CD4-positive, alpha-beta T cell treated with Interleukin-15 for 4 hours (primary cell): Measurements from ENCODE around the gene SENP8.

Source experiments
- DNase-seq: peaks from one replicate; pipeline ENCODE4 v3.0.0-alpha.2; 2020; ENCODE audit warnings: low spot score

Gene SENP8

DNA sequence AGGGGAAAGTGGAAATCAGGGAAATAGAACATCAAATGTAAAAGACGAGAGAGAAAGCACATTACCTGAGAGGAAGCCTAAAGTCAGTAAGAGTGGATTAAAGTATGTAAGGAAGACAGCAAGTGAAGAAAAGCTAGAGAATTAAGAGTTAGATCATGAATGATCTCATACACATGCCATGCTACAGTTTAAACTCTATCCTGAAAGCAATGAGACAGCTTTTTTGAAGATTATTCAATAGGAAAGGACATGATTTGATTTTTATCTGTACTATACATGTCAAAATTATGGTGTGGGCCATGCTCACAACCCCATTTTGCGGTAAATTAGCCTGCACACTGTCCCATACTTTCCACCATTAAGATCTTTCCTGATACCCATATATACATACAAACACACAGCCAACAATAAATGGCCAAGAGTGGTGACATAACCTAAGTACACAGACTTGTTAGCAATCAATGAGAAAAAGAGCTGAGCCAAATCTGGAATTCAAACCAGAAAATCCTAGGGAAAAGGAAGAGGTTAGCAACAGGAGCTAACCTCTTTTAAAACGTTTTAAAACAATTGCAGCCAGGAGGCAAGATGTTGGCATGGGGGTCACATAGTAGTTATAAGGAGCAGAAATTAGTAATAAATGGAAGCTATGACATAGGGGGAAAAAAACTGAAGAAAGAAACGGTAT, 4.7 kb upstream of the SENP8 start:
- DNase-seq, result no peak

DNA sequence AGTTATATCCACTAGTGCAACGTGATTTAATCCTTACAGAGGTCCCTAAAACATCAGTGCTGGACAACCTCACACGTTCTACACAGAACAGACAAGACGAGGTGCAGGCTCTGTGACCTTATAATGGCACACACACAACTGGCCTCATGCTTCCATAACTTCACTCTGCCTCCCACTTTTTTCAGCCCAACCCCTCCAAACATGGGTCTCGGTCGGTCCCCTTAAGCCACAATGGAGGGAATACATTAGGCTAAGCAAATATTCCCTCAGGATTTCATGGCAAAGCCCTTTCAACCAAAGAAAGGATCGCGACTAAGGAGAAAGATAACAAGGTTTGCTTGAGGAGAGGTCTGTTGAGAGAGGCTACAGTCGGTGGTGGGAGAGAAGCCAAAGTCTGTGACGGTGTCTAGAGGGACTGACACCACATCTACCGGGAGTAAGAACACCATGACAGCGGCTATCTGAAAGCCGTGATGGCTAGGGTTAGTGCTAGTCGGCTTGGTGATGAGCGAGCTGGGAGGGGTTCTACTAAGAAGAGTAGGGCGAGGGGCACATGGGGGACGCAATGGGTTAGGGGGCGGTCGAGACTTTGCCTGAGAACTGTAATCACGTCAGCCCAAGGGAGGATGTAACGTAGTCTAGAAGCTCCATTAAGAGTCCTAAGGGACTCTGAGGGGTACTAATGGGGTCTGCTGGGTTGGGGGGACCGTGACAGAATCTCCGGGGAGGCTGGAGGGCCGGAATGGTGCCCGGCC, 1.3 kb upstream of the SENP8 start:
- no peak for DNase-seq

DNA sequence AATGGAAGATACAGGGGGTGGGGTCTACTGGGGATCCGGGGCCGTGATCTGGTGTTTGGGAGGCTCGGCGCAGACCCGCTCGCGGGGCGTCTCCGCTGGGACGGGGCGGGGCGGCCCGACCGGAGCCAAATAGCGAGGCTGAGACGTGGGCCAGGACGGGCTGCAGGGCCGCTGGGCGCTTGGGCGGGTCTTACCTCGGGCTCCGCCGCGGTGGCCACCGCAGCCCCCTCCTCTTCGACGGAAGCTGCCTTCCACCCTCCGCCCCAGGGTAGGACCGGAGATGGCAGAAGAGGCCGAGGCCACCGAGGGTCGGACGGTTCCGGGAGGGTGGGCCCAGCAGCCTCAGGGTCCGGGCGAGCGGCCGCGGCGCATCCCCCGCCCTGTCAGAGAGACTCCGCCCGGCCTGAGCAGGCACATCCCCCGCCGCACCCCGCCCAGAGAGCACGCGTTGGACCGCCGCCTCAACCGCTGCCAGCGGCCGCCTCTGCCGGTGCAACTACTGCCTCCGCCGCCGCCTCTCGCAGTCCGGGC, 652 bp upstream of the SENP8 start:
- DNase-seq, result peak; percentile 62

DNA sequence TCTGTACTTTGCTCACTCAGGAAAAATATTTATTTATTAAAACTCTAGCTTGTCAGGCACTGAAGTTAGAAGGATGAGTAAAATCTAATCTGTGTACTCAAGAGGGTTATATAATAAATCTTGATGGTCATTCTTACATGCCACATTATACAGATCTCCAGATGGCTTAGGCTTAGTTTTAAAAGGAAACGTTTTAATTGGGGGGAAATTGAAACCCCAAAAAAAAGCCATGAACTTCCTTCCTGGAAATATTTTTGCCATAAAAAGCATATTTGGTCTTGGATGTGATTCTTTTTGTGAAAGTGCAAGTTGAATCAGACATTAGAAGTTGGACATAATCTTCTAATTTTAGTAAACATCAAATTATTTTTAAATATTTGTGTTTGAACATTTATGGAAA, 6.0 kb downstream of the SENP8 start:
- no peak for DNase-seq

DNA sequence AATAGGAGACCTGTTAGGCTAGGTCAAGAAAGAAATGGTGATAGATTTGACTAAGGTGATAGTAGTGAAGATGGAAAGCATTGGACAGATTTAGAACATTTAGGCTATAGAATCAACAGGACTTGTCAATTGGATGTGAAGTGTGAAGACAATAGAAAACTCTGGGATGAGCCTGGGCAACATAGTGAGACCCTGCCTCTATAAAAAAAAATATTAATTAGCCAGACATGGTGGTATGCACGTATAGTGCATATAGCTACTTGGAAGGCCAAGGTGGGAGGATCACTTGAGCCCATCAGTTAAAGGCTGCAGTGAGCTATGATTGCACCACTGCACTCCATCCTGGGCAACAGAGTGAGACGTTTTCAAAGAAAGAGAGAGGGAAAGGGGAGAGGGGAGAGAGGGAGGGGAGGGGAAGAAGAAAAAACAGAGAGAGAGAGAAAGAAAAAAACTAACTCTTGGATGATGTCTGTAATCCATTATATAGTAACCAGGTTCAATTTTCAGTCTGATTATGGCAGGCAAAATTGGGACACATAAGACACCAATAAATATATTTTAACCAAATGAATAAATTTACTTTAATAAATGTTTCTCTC, 9.6 kb downstream of the SENP8 start:
- no peak for DNase-seq

DNA sequence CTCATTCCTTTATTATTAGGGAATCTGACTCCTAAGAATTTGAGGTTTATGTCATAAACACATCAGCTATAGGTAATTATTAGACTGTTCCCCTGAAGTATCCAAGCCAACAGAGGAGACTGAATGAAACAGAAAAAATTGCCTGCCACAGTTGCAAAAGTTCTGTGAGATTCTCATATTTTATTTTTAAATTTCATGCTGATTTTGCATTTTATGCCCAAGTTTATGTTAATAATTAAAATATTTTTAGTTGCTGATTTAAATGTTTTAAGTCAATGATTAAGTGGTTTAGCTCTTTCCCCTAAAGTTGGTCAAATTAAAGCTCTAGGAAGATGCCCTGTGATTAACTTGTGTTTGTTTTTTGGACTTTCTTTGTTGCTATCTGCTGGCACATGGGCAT, 10.2 kb downstream of the SENP8 start:
- no peak for DNase-seq

DNA sequence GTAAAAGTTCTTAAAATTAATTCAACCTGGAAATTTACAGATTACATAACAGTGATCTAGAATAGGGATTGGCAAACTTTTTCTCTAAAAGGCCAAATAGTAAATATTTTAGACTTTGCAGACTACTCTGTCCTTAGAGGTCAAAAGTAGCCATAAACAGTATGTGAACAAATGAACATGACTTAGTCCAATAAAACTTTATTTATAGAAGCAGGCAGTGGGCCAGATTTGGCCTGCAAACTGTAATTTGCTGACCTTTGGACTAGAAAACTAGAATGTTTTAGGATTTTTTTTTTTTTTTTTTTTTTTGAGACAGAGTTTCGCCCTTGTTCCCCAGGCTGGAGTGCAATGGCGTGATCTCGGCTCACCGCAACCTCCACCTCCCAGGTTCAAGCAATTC, 12.1 kb downstream of the SENP8 start:
- no peak for DNase-seq

DNA sequence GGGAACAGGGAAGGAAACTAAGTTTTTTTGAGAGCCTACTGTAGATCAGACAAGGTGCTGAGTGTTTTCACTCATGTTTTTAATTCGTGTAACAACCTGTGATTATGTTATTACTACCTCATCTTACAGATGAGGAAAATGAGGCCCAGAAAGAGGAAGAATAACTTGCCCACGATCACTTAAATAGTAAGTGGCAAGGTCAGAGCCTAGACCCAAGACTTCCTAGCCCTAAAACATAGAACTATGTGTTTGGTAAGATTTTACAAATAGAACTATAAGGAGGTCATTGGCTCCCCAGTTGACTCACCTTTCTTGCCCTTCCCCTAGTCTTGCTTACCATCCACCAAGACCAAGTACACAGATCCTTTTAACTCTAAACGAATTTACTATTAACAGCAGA, 13.7 kb downstream of the SENP8 start:
- DNase-seq, result no peak

DNA sequence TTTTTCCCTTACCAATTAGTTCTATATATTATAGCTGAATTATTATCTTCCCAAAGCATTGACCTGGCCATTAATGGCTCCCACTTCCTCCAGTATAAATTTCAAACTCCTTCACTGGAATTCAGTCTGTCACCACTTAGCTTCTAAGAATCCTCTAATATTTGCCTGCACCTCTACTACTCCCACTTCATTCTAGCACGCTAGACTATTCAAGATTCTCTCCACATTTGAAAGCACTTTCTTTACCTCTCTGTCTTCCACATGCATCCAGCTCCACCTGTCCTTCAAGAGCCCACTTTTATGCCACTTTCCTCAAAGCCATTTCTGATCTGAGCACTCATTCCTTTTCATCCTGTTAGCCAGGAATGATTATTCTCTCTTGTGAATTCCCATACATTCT, 15.0 kb downstream of the SENP8 start:
- DNase-seq, result no peak

DNA sequence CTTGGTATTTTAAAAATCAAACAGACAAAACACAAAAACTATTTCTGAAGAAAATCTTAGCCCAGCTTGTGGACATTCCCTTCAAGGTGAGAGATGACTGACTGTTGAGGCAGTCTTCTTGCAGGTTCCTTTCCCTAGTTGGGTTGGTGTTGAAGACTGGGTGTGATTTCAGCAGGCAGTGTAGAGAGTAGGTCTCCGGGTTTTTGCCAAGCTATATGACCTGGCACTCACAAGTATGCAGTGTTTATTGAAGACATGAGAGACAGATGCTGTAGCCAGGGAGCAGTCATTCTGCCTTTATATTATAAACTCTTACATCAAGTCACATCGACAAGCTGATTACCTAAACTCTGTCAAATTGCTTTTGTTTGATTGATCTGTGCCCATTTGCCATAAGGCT, 17.5 kb downstream of the SENP8 start:
- no peak for DNase-seq

DNA sequence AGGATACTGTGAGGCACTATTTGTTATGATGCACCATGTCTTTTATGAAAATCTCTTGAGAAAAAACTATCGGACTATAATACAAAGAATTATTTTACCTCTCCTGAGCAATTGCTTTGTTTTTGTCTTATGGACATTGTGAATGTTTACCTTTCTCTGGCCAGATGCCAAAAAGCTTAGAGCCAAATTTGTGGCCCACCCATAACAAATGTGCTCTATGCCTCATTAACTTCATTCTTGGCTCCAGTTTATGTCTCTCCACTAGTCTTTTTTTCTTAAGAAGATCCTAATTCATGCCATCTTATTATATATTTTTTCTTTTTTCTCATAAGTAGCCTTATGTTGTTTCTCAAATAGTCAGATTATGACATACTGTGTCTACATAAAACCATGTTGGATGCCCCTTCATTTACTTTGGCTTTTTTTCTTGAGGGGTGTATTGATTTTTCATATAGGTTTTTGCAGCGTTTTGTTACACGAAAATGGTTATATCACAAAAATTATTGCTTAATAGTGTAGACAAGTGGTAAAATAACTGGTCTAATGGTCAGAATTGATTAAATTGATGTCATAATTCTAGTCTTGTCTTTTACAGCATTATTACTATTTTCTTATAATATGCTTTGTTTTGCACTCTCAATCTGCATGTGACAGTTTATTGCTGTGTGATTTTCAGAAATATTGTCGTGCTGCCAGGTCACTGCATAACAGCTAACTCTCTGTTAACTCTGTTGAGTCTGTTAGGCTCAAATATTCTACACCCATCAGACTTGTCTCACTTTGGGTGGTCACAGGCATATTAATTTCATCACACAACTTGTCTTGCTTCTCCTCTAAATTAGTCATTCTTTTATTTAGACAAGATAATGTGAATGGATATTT, 18.2 kb downstream of the SENP8 start:
- no peak for DNase-seq

DNA sequence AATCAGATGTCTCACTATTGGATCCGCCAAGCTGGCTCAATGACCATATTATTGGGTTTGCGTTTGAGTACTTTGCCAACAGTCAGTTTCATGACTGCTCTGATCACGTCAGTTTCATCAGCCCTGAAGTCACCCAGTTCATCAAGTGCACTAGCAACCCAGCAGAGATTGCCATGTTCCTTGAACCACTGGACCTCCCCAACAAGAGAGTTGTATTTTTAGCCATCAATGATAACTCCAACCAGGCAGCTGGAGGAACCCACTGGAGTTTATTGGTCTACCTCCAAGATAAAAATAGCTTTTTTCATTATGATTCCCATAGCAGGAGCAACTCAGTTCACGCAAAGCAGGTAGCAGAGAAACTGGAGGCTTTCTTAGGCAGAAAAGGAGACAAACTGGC, 21.5 kb downstream of the SENP8 start:
- no peak for DNase-seq

DNA sequence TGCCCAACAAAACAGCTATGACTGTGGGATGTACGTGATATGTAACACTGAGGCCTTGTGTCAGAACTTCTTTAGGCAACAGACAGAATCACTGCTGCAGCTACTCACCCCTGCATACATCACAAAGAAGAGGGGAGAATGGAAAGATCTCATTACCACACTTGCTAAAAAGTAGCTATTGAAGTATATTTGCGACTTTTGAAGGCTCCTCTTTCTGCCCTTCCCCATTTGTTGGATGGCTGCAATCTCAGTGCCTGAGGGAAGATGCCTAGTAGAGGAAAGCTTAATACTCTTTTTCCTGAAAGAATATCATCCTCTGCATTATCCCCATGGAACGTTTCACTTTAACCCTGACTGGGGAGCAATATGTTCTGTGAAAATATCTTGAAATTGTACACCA, 21.9 kb downstream of the SENP8 start:
- no peak for DNase-seq

DNA sequence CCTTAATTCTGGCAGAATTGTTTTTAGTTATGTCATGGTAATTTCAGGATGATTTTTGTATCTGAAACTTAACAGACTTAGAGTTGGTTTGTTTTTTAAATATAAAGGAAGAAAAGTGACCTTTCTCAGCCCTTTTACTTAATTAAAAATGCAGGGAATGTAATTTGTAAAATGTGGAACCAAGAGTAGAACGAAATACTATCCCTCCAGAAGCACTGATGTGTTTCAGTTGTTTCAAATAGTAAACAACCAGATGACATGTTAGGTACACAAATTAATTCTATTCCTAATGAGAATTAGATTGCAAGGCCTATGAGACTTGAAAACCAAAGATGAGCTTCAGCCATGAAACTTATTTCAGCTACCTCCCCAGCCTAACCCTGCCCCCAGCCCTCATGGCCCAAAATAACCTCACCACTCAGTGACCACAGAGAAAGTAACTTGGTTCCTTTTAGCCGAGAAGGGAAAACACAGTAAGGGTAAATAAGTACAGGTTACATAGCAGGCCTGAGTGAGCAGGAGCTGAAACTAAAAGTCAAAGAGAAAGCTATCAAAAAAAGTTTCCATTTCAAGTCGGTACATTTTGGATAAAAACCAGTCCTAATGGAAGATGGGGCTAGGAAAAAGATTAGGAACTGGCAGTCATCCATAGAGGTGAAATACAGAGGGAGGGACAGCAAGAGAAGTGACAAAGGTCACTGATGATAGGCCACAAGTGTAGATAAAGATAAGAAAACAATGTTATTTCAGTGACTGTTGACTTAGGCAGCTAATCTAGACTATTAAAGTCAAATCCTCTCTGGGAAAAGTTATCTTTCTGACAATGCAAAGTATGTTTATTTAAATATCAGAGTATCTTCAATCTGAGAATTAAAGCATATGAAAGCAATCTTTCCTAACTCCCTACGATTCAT, 23.2 kb downstream of the SENP8 start:
- DNase-seq, result no peak

DNA sequence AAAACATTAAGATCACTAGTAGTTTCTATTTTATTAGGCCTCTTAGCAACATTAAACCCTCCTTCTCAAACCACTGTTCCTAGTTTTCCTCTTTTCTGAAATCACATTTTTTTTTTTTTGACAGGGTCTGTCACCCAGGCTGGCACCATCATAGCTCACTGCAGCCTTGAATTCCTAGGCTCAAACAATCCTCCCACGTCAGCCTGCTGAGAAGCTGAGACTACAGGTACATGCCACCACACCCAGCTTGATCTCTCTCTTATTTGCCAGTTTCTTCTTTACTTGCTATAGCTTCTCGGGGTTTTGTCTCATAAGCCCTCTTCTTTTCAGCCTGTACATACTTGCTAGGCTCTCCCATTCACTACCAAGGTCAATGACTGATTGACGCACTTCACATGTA, 28.0 kb downstream of the SENP8 start:
- DNase-seq, result no peak

DNA sequence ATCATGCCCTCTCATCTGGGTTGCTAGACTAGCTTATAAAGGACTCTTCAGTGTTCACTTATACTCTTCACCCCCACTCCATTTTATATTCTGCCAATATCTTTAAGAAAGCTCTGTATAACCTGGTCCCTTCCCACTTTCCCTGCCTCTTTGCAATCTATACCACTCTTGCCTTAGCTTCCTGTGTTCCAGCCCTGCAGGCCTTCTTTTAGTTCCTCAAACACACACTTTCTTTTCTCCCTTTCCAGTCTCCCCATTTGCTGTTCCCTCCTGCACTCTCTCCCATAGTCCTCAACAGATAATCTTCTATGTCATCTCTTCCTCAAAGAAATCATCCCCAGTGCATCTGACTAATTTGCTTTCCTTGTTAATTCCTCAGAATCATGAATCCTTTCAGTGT, 28.7 kb downstream of the SENP8 start:
- no peak for DNase-seq

DNA sequence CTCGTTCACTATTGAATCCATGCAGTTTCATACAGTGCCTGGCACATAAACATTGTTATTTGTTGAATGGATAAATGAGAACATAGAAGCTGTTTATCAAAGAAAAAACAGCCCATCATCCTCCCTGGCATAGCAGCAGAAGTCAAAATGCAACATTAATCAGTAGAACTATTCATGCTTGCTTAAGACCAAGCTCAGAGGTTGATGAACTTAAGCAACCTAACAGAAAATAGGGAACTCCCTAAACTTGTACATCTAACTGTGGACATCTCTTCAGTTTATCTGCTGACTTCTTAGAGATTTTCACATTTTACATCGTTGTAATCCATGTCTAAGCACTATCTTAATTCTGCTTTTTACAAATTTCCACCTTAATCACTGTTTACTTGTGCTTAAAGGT, 29.2 kb downstream of the SENP8 start:
- DNase-seq, result no peak

DNA sequence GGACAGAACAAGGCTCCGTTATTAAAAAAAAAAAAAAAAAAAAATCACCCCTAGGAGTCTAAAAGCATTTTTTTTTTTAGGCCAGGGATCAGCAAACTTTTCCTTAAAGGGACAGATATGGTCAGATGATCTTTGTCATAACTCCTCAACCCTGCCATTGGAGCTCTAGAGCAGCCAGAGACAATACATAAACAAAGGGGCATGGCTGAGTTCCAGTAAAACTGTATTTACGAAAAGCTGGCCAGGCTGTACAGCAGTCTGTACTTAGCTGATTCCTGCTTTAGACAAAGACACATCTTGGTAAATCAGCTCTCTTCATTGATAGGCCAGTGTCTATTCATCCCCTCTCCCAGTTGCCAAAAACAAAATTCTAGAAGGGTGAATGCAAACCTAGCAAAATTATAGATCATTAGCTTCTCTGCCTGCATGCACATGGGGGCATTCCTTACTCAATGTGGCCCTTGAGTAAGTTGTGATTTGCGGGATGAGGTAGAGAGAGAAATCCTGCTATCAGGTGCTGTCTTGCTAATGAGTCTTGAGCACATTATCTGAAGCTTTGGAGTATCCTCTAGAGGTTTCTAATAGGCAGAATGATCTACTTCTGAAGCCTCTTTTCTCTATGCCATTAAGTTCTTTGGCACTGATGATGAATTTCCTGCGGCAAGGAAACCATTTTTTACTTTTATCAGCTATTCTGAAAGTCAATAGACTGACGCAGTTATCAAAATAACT, 35.2 kb downstream of the SENP8 start:
- DNase-seq, result no peak

DNA sequence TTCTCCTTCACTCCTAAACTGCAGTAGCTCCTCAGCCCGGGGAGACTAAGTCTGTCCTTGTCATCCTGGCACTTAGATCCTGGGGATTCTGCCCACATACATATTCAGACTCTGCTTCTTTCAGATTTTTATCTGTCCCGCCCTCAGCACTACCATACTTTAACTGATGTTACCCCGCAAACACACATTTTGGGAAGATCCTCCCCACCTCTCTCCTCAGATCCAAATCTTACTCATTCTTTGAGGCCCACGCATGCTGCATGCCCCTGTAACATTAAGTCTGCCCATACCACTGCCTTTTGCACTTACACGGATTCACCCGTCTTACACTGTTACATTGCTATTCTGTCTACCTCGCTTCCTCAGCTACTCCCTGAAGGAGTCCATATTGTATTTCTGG, 36.1 kb downstream of the SENP8 start:
- DNase-seq, result no peak

DNA sequence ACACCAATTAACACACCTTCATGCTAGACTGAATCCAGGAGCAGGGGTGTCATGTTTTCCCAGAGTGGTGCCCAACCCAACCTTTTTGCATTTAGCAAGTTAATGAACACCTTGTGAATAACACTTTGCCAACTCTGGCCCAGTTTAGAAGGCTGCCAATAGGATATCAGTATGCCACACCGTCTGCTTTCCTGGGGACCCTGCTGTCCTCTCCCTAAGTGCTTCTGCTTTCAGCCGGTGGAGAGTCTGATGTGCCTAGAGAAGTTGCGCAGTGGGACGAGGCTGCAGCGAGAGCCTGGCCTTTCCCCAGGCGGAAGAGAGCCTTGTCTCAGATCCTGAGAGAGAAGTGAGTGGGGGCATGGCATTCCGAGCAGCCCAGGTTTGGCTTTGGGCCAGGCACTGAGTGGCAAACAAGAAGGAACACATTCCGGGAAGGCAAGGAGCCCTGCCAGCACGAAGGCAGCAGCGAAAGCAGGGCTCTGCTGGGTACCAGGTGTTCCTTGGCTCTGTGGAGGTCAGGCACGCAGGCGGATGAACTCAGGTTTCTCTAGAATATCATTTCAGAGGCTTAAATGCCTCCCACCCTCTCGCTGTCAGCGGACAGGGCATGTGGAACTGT, 36.9 kb downstream of the SENP8 start:
- DNase-seq, result no peak
